SW480 (cell line): ENCODE results near the gene CHAD.
"Not testable (repeated sequence)": the region's sequence is repeated elsewhere in the genome, so short reads cannot be mapped to it uniquely, and the experiment has no call there.

ENCODE experiments used
- DNase-seq: peaks from one replicate; pipeline ENCODE4 v3.0.0-alpha.2; 2016; ENCODE audit warnings: low spot score

Gene CHAD

GRCh38 chr17:50457621-50458020 is 11.1 kb downstream of the CHAD start:
- no peak for DNase-seq

- DNase-seq = no peak
These were observed 14.8 kb downstream of the CHAD start for GRCh38 chr17:50453901-50454300.

- DNase-seq = no peak
These were observed 15.9 kb downstream of the CHAD start for GRCh38 chr17:50452630-50453300.

GRCh38 chr17:50451943-50452629 is 16.6 kb downstream of the CHAD start:
- no peak for DNase-seq

GRCh38 chr17:50448643-50449042 is 20.0 kb downstream of the CHAD start:
- DNase-seq = no peak

GRCh38 chr17:50447870-50448595 is 20.6 kb downstream of the CHAD start:
- DNase-seq = no peak

- DNase-seq = no peak
These were observed 22.9 kb downstream of the CHAD start for GRCh38 chr17:50445730-50446325.

- no peak for DNase-seq
These were observed 23.6 kb downstream of the CHAD start for GRCh38 chr17:50444841-50445715.

- DNase-seq = no peak
These were observed 25.1 kb downstream of the CHAD start for GRCh38 chr17:50443505-50443974.

GRCh38 chr17:50440838-50441829 is 27.5 kb downstream of the CHAD start:
- no peak for DNase-seq

- DNase-seq = no peak
These were observed 28.4 kb downstream of the CHAD start for GRCh38 chr17:50440172-50440837.

GRCh38 chr17:50439008-50439407 is 29.7 kb downstream of the CHAD start:
- DNase-seq = no peak

- DNase-seq = no peak
These were observed 31.3 kb downstream of the CHAD start for GRCh38 chr17:50437409-50437808.

GRCh38 chr17:50432125-50432762 is 36.4 kb downstream of the CHAD start:
- no peak for DNase-seq

GRCh38 chr17:50430821-50431618 is 37.7 kb downstream of the CHAD start:
- no peak for DNase-seq

GRCh38 chr17:50429793-50430192 is 38.9 kb downstream of the CHAD start:
- DNase-seq = no peak

- no peak for DNase-seq
These were observed 39.8 kb downstream of the CHAD start for GRCh38 chr17:50428831-50429424.

GRCh38 chr17:50428126-50428525 is 40.6 kb downstream of the CHAD start:
- not testable (repeated sequence) for DNase-seq
